ENCODE data around the gene USP25.

- TF ChIP-seq CTCF (IDR thresholded peaks at IDR 0.05; ENCODE audit: control extremely low read depth in 1 of 3, insufficient read depth in 1 of 3, low read depth in 1 of 3, low read length in 3 of 3) (no peak), CREB1 (IDR thresholded peaks at IDR 0.05) (no peak), POU5F1 (IDR thresholded peaks at IDR 0.05; ENCODE audit: low read depth, low read length) (no peak), TAF1 (IDR thresholded peaks at IDR 0.05; ENCODE audit: low read depth, low read length) (no peak), RAD21 (IDR thresholded peaks at IDR 0.05 in 1 of 2, conservative IDR thresholded peaks at IDR 0.05 in 1 of 2; ENCODE audit: low read depth in 2 of 2, low read length in 2 of 2) (no peak), JUND (IDR thresholded peaks at IDR 0.05; ENCODE audit: low read length) (no peak), POLR2AphosphoS5 (IDR thresholded peaks at IDR 0.05; ENCODE audit: low read depth, low read length) (no peak), TEAD4 (IDR thresholded peaks at IDR 0.05; ENCODE audit: low read depth, low read length) (no peak)
These were observed 43.3 kb upstream of the USP25 start for GRCh38 chr21:15686506-15686905.

All from H1 (cell line).